Measurements from ENCODE around the gene UXT.
"Not testable (repeated sequence)": the region's sequence is repeated elsewhere in the genome, so short reads cannot be mapped to it uniquely, and the experiment has no call there.

UXT gene

DNA sequence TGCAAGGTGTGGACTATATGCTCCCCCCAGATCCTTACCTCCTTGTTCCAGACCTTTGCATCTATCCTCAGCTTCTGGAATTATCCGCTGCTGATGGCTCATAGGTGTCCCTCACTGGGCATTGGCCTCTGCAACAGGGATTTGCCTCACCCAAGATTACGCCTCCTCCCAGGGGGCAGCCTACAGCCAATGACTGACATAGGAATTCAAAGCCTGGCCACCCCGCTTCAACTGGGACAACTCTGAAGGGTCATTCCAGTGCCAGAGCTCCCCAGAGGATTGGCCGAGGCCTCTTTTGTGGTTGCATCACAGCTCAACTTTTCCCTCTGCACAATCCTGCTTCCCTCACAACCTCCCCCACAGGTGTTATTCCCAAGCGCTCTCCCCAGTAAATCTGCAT lies 44.4 kb downstream of the UXT start:
- no peak for DNase-seq (ENCODE audit: low read depth in 2 of 2)

DNA sequence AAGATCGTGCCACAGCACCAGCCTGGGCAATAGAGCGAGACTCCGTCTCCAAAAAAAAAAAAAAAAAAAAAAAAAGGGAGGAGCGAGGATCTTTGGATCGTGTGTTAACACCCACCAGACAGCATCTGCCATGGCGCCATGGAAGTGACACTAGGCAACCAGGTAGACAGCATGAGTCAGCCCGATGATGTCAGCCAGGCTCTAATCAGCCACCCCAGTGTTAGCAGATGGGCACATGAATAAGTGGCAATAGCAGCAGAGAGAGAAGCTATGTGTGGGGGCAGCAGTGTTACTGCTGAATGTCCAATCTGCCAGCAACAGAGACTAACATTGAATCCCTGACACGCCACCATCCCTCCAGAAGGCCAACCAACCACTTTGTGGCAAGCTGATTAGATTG lies 45.9 kb downstream of the UXT start:
- no peak for DNase-seq (ENCODE audit: low read depth in 2 of 2)

DNA sequence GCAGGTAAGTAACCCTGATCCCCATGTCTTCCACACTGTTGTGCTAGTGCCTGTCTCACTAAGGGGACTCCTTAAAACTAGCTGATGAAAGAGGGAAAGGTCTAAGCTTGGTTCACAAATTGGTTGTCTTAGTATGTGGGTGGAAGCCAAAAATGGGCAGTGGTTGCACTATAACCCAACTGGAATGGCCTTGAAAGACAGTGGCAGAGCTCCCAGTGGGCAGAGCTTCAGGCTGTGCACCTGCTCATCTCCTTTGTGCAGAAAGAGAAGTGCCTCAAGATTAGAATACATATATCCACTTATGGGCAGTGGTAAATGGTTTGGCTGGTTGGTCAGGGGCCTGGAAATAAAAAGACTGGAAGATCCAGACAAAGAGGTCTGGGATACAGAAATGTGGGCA lies 46.6 kb downstream of the UXT start:
- DNase-seq (ENCODE audit: low read depth in 2 of 2): no peak

DNA sequence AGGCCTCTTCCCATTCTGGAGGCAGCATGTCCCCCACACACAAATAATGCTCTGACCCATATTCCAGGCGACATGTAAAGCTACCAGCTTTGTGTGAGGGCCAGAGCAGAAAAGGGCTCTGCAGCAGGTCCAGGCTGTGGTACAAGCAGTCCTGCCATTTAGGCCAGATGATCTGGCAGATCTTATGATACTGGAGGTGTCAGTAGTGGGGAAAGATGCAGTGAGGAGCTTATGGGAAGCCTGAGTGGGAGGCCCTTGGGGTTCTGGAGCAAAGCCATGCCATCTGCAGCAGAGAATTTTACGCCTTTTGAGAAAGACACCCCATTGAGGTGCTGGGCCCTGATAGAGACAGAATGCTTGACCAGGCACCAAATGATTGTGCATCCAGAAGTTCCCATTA lies 47.1 kb downstream of the UXT start:
- DNase-seq (ENCODE audit: low read depth in 2 of 2): no peak

DNA sequence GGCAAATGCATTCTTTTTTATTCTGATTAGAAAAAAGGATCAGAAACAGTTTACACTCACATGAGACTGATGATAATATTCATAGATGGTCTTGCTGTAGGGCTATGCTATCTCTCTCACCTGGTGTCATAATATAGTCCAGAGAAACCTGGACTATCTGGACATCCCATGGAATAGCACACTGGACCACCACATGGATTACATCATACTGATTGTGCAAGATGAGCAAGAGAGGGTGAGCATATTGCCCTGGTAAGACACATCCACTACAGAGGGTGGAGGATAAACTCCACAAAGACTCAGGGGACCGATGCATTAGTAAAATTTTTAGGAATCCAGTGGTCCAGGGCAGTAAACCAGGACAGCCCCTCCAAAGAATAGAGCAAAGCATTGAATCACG lies 47.5 kb downstream of the UXT start:
- DNase-seq (ENCODE audit: low read depth in 2 of 2): no peak

DNA sequence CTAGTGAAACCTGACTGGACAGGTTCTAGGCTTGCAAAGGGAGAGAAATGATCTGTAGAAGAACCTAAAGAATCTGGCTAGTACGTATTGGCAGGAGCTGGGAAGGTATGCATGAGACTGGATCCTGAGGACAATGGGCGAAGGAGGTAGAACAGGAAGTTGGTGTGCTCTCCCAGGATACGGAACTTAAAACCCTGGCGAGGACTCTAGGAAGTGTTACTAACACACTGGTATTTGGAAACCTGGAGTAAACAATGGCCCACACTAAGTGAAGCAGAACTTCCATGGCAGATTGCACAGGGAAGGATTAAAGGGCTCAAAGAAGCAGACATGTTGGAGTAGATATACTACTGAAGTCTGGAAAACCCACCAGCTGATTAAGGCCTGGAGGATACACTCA lies 48.5 kb downstream of the UXT start:
- DNase-seq (ENCODE audit: low read depth in 2 of 2): no peak

DNA sequence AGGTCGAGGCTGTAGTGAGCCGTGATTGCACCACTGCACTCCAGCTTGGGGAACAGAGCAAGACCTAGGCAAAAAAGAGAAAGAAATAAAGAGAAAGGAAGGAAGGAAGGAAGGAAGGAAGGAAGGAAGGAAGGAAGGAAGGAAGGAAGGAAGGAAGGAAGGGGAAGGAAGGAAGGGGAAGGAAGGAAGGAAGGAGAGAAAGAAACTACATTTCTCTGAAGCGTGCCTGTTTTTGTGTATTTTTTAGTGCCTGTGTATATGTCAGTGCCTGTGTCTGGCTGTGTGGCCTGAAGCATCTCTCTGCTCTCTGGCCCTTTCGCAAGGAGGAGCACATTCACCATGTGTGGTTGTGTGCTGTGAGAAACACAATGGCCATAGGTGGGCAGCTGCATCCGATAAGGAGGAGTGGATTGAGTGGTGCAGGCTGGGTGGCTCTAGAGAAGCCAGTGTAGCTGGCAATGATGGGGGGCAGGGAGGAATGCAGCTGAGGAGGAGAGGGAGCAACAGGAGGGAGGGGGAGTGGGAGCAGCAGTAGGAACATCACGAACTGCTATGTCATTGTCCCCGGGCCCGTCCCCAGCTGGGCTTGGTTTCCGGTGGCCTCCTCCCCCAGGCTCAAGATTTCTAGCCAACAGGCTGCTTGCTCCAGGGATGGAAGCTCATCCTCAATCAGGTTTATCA lies 50.7 kb downstream of the UXT start:
- DNase-seq (ENCODE audit: low read depth in 2 of 2): no peak

DNA sequence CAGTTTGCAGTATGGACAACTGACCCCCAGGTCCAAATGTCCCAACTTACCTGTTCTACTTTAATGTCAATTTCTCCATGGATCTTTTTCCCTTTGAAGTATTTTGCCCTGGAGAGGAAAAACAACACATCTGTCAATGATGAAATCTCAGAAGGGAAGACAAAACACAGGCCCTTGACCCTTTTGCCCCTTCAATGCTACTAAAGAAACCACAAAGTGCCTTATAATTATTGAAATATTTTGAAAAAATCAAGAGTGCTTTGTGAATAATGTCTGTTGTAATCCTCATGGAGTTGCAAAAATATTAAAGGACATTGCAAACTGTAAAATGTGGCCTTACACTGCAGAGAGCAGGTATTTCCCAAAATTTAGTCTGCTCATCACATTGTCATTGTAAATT lies 51.9 kb downstream of the UXT start:
- DNase-seq (ENCODE audit: low read depth in 2 of 2): no peak

DNA sequence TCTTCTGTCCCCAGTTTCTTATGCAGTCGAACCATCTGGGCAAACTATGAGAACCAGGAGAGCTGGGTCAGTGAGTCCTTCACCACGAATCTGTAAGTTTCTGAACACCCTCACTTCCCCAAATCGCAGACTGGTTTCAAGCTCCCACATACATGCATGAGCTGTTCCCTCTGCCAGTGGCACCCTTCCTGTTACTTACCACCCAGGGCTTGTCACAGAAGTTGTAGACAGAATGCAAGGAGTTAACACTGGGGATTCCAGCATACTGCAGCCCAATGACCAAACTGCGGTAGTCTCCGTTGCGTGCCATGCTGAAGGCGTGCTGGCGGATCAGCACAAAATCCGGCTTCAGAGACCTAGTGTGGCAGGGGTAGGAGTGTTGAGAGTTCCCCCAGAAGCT lies 54.0 kb downstream of the UXT start:
- DNase-seq (ENCODE audit: low read depth in 2 of 2): no peak

DNA sequence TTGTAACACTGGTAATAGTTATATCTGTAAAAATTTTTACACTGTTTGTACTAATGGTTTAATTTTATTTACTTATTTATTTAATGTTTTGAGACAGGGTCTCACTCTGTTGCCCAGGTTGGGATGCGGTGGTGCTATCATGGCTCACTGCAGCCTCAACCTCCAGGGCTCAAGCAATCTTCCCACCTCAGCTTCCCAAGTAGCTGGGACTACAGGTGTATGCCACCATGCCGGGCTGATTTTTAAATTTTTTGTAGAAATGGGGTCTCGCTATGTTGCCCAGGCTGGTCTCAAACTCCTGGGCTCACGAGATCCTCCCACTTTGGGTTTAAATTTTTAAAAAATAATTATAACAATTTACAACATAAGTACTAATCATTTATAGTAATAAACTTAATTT lies 55.9 kb downstream of the UXT start:
- not testable (repeated sequence) for DNase-seq (ENCODE audit: low read depth in 2 of 2)

All from fibroblast of skin of left biceps (primary cell).